ENCODE data around the gene AKAP13.

AKAP13 gene

DNA sequence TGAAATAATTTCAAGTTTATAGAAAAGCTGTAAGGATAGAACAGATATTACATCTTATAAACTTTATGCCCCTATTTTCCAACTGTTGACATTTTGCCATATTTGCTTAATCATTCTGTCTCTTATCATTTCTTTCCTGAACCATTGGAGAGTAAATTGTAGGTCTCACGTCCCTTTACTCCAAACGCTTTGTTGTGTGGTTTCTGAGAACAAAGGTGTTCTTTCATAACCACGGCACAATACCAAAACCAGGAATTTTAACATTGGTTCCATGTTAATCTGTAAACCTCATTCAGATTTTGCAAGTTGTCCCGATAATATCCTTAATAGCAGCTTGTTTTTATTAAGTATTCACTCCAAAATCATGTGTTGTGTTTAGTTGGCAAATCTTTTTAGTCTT is 134.8 kb downstream of the AKAP13 start:
- H3K27ac ChIP-seq = no peak overlapping the region
- no peak for TF ChIP-seq ZFX (IDR thresholded peaks at IDR 0.05; ENCODE audit: borderline replicate concordance)
- TF ChIP-seq, protein P1, sequence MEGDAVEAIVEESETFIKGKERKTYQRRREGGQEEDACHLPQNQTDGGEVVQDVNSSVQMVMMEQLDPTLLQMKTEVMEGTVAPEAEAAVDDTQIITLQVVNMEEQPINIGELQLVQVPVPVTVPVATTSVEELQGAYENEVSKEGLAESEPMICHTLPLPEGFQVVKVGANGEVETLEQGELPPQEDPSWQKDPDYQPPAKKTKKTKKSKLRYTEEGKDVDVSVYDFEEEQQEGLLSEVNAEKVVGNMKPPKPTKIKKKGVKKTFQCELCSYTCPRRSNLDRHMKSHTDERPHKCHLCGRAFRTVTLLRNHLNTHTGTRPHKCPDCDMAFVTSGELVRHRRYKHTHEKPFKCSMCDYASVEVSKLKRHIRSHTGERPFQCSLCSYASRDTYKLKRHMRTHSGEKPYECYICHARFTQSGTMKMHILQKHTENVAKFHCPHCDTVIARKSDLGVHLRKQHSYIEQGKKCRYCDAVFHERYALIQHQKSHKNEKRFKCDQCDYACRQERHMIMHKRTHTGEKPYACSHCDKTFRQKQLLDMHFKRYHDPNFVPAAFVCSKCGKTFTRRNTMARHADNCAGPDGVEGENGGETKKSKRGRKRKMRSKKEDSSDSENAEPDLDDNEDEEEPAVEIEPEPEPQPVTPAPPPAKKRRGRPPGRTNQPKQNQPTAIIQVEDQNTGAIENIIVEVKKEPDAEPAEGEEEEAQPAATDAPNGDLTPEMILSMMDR (IDR thresholded peaks at IDR 0.05) = no peak

DNA sequence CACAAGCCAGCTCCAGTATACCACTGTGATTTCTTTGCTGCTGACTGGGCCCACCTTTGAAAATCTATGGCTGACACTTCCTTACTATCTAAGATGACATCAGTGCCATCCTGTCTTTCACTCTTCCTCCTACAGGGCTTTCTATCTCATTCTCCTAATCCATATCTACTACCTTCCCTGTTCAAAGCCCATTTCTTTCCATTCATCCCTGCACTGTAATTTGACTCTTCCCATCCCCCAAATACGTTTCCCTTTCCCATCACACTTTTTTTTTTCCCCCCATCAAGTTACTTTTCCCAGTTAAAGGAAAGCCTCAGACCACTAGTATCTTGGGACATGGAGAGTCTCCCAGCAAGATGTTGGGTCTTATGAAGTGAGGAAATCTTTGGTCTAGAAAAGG is 136.7 kb downstream of the AKAP13 start:
- no peak overlapping the region for H3K27ac ChIP-seq
- TF ChIP-seq, protein P1 (IDR thresholded peaks at IDR 0.05) = no peak
- TF ChIP-seq ZFX (IDR thresholded peaks at IDR 0.05; ENCODE audit: borderline replicate concordance) = no peak

DNA sequence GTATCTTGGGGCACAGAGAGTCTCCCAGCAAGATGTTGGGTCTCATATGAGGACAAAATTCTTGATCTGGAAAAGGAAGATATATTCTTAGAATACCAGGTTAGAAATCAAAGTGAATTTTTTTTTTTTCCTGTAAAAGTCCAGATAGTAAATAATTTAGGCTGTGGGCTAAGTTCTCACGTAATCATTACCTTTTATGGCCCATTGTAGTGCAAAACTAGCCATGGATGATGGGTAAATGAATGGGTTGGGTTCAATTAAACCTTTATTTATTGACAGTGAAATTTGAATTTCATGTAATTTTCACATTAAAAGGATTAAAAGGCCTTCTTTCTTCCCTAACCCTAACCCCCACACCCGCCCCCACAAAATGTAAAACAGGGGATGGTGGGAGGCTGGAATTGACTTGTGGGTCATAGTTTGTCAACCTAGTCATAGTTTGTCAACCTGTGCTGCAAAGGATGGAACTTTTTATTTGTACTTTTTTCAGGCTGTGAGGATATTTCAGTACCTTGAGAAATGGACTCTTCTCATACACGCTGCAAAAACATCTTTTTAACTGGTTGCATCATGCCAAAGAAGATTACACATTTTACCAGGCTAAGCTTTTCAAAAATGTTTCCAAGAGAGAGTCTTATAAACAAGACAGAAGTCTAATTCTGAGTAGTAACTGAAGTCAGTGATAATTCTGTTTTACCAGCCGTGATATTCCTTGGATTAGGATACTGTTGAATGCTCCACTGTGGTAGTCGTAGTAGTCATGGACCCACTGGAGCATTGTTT is 138.8 kb downstream of the AKAP13 start:
- no peak overlapping the region for H3K27ac ChIP-seq
- TF ChIP-seq, protein P1 (IDR thresholded peaks at IDR 0.05) = no peak
- no peak for TF ChIP-seq ZFX (IDR thresholded peaks at IDR 0.05; ENCODE audit: borderline replicate concordance)

DNA sequence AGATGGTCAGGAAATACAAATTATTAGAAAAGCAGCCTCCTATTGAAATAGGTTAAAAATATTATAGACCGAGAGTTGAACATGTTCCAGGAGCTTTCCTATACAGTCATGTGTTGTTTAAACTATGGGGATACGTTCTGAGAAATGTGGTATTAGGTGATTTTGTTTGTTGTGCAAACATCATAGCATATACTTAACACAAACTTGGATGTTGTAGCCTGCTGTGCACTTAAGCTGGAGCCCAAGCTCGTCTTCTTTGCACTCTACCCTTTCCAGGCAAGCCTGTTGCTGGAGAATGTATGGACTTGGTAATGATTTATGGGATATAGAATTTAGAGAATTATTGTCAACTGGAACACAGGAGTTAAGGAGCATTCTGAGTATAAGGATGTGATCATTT is 140.2 kb downstream of the AKAP13 start:
- TF ChIP-seq ZFX (IDR thresholded peaks at IDR 0.05; ENCODE audit: borderline replicate concordance) = no peak
- H3K27ac ChIP-seq = no peak overlapping the region

DNA sequence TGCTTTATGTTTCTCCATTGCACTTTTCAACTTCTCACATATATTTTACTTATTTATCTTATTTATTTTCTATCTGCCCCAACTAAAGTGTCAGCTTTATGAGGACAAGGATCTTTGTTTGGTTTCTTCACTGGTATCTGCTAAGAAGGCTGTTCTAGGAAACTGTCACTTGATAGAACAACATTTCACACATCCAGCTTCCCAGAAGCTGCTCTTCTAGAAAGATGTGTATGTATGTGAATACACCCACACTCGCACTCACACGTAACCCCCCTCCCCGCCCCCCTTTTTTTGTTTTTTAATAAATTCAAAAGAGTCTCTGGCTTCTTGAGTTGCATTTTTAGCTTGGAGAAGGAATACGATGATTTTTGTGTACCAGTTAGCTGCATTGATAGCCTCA is 143.1 kb downstream of the AKAP13 start:
- no peak overlapping the region for H3K27ac ChIP-seq
- TF ChIP-seq ZFX (IDR thresholded peaks at IDR 0.05; ENCODE audit: borderline replicate concordance) = no peak
- TF ChIP-seq, protein P1 (IDR thresholded peaks at IDR 0.05) = no peak

DNA sequence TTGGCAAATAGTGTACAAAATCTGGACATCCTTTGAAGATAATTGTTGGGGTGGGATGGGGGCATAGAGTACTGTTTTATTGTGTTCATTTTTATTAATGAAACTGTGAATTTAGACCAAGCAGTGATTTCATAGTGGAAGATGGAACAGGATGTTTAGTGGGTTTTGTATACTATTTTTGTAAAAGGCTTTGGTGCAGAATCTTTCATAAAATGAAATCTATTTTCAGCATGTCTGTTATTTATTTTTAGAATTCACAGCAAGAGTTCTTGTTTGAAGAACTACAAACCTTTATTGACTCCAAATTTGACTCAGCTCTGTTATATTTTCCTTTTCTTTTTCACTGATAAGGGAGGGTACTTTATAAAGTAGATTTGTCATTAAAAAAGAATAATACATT is 145.4 kb downstream of the AKAP13 start:
- TF ChIP-seq ZFX (IDR thresholded peaks at IDR 0.05; ENCODE audit: borderline replicate concordance) = no peak
- TF ChIP-seq, protein P1 (IDR thresholded peaks at IDR 0.05) = no peak
- H3K27ac ChIP-seq = no peak overlapping the region

DNA sequence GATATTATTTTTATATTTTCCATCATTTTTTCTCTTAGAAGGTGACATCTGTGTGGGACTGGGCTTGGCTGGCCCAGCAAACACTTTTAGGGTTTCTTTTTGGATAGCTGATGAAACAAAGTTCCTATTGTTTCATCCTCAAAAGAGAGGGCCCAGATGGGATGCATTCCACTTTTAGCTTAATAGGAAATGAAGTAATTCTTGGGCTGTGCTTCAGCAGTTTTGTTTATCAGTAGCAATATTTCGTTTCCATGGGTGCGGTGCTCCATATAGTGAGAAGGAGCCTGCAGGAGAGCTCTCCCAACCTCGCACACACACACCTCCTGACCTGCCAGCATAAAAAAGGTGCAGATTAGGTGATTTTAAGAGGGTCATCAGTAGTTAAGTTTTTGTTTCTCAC is 147.5 kb downstream of the AKAP13 start:
- H3K27ac ChIP-seq = no peak overlapping the region
- TF ChIP-seq, protein P1 (IDR thresholded peaks at IDR 0.05) = no peak
- TF ChIP-seq ZFX (IDR thresholded peaks at IDR 0.05; ENCODE audit: borderline replicate concordance) = no peak

DNA sequence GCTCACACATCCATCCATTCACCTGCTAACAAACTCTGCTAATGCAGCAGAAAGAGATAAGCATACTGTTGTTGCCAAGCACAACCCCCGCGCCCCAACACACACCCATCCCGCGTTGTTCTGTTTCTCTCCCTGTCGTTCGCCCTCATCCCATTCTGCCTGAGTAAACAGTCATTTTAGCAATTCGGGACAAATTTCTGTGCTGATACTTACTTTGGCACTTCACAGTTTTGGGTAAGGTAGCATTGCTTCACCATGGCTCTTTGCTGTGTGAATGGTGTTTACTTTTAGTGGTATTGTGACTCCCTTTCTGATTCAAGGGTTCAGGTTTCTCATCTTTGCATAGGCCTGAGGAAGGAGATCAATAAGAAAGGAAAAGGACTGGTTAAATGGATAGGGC is 149.7 kb downstream of the AKAP13 start:
- no peak for TF ChIP-seq ZFX (IDR thresholded peaks at IDR 0.05; ENCODE audit: borderline replicate concordance)
- TF ChIP-seq, protein P1 (IDR thresholded peaks at IDR 0.05) = no peak
- no peak overlapping the region for H3K27ac ChIP-seq

Data from 22Rv1 (cell line).